Loucy (cell line): ENCODE measurements around the gene THSD7A.

Source experiments
- H2AFZ ChIP-seq: fragments of 200-600 bp; sonication (generic); 2 replicates; pipeline ENCODE4 v1.6.0; 2016; ENCODE audit warnings: antibody characterized with exemption, mild to moderate bottlenecking, low read length, moderate library complexity
- H3F3A ChIP-seq: fragments of 200-600 bp; 2 replicates; pipeline ENCODE4 v1.6.0; 2016; ENCODE audit warnings: antibody characterized with exemption, low read depth, mild to moderate bottlenecking
- H3K27me3 ChIP-seq: fragments of 200-600 bp; sonication (generic); 2 replicates; pipeline ENCODE4 v1.6.1; 2014; ENCODE audit warnings: low read length, mild to moderate bottlenecking; ENCODE audit not compliant: insufficient read depth, poor library complexity, severe bottlenecking
- H3K36me3 ChIP-seq: fragments of 200-600 bp; sonication (generic); 2 replicates; pipeline ENCODE4 v1.6.1; 2016; ENCODE audit warnings: low read length; ENCODE audit not compliant: insufficient read depth
- H3K4me1 ChIP-seq: fragments of 200-600 bp; sonication (generic); 2 replicates; pipeline ENCODE4 v1.5.1; 2014; ENCODE audit warnings: low read length, mild to moderate bottlenecking; ENCODE audit not compliant: insufficient read depth, poor library complexity, severe bottlenecking
- H3K4me2 ChIP-seq: fragments of 200-600 bp; sonication (generic); 2 replicates; pipeline ENCODE4 v1.6.0; 2014; ENCODE audit warnings: antibody characterized with exemption, low read length, low read depth, mild to moderate bottlenecking; ENCODE audit not compliant: poor library complexity, severe bottlenecking
- H3K4me3 ChIP-seq: fragments of 200-600 bp; sonication (generic); 2 replicates; pipeline ENCODE4 v1.5.1; 2014; ENCODE audit warnings: low read length, mild to moderate bottlenecking, mixed read lengths; ENCODE audit not compliant: poor library complexity, severe bottlenecking
- H3K79me2 ChIP-seq: fragments of 200-600 bp; sonication (generic); 2 replicates; pipeline ENCODE4 v1.6.1; 2014; ENCODE audit warnings: low read length; ENCODE audit not compliant: insufficient read depth
- H3K9ac ChIP-seq: fragments of 200-600 bp; sonication (generic); 2 replicates; pipeline ENCODE4 v1.6.0; 2014; ENCODE audit warnings: mild to moderate bottlenecking, low read depth, low read length, moderate library complexity; ENCODE audit not compliant: poor library complexity, severe bottlenecking
- H3K9me2 ChIP-seq: fragments of 200-600 bp; sonication (generic); replicated peaks from 2 replicates; pipeline ENCODE4 v1.6.1; 2016; ENCODE audit warnings: low read depth, low read length, mixed read lengths
- H3K9me3 ChIP-seq: fragments of 200-600 bp; sonication (generic); 2 replicates; pipeline ENCODE4 v1.6.1; 2014; ENCODE audit warnings: mild to moderate bottlenecking, antibody characterized with exemption, low read length, low read depth; ENCODE audit not compliant: insufficient read depth
- H4K20me1 ChIP-seq: fragments of 200-600 bp; sonication (generic); 2 replicates; pipeline ENCODE4 v1.6.0; 2014; ENCODE audit warnings: antibody characterized with exemption, low read length, mild to moderate bottlenecking; ENCODE audit not compliant: insufficient read depth, poor library complexity, severe bottlenecking
- EZH2phosphoT487 ChIP-seq: fragments of 200-600 bp; IDR thresholded peaks from 2 replicates; pipeline ENCODE4 v1.6.1; 2018; ENCODE audit warnings: antibody characterized with exemption, mild to moderate bottlenecking, moderate library complexity, borderline replicate concordance
- TF ChIP-seq, protein P1 (sequence below): fragments of 200-600 bp; sonication (generic); conservative IDR thresholded peaks from 2 replicates; pipeline ENCODE4 v1.5.1; 2014; ENCODE audit warnings: mild to moderate bottlenecking, antibody characterized with exemption, low read length

Gene THSD7A

DNA sequence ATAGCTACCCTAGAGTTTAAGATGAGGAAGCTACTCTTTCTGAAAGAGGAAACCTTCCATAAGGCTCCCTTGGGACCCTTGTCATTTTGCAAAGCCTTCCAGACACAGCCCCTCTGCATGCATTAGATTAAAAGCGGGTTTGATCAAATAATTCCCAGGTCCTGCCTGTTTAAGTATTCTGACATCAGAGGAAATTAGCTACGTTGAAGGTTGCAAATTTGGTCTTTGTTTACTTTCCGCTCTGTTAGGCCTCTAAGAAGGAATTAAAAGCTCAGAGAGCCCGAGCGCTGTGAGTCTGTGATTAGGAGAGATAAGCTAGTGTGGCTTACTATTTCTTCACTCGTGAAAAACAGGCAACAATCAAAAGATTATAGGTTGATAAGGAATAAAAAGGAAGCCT, 1.4 kb upstream of the THSD7A start:
- H3K4me2 ChIP-seq: peak overlapping the region; percentile 16
- 0 out of 2 replicates have a peak overlapping the region, but pooled peaks have one; percentile 38 for H2AFZ ChIP-seq
- H3K79me2 ChIP-seq: no peaks in the 10 kb centered on the region
- no peak overlapping the region for H3K4me3 ChIP-seq
- H3K9me3 ChIP-seq: no peaks in the 10 kb centered on the region
- H3K9me2 ChIP-seq: no peaks in the 10 kb centered on the region
- TF ChIP-seq, protein P1, sequence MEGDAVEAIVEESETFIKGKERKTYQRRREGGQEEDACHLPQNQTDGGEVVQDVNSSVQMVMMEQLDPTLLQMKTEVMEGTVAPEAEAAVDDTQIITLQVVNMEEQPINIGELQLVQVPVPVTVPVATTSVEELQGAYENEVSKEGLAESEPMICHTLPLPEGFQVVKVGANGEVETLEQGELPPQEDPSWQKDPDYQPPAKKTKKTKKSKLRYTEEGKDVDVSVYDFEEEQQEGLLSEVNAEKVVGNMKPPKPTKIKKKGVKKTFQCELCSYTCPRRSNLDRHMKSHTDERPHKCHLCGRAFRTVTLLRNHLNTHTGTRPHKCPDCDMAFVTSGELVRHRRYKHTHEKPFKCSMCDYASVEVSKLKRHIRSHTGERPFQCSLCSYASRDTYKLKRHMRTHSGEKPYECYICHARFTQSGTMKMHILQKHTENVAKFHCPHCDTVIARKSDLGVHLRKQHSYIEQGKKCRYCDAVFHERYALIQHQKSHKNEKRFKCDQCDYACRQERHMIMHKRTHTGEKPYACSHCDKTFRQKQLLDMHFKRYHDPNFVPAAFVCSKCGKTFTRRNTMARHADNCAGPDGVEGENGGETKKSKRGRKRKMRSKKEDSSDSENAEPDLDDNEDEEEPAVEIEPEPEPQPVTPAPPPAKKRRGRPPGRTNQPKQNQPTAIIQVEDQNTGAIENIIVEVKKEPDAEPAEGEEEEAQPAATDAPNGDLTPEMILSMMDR: no peak
- no peak for TF ChIP-seq EZH2phosphoT487
- no peak overlapping the region for H3K9ac ChIP-seq
- H3K27me3 ChIP-seq: no peaks in the 10 kb centered on the region
- H4K20me1 ChIP-seq: no peaks in the 10 kb centered on the region
- H3F3A ChIP-seq: no peaks in the 10 kb centered on the region
- H3K4me1 ChIP-seq: peaks cover 7% of the 10 kb centered on the region
- no peaks in the 10 kb centered on the region for H3K36me3 ChIP-seq

DNA sequence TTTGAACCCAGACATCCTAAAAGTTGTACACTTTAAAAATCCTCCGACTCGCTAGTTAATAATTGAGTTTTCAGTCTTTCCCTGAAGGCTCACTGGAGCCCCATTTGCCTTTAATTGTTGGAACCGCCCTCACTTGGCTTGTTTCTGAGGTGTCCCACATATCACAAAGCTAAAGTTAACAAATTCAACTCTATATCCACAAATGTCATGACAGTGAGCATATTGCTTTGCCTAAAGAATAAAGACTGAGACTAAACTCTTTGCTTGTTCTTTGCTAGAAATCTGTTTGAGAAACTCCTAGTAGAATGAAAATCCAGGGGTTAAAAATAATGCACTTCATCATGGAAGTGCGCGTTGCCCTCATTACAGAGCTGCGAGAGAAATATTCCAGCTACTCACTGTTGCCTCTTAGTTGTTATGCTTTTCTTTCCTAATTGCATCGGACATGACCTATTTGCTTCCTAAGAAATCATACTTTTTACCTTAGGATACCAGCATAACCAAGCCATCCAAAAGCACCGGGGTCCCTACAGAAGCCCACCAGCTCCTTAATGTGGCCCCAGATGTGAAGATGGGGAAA, 752 bp downstream of the THSD7A start:
- H3K9me3 ChIP-seq: no peaks in the 10 kb centered on the region
- no peaks in the 10 kb centered on the region for H3K27me3 ChIP-seq
- no peaks in the 10 kb centered on the region for H3F3A ChIP-seq
- H2AFZ ChIP-seq: no peak overlapping the region
- H3K4me1 ChIP-seq: peaks cover 7% of the 10 kb centered on the region
- H4K20me1 ChIP-seq: no peaks in the 10 kb centered on the region
- H3K79me2 ChIP-seq: no peaks in the 10 kb centered on the region
- no peaks in the 10 kb centered on the region for H3K36me3 ChIP-seq
- TF ChIP-seq, protein P1: no peak
- TF ChIP-seq EZH2phosphoT487: no peak
- H3K9ac ChIP-seq: no peak overlapping the region
- H3K4me2 ChIP-seq: no peak overlapping the region
- H3K4me3 ChIP-seq: no peak overlapping the region
- no peaks in the 10 kb centered on the region for H3K9me2 ChIP-seq

DNA sequence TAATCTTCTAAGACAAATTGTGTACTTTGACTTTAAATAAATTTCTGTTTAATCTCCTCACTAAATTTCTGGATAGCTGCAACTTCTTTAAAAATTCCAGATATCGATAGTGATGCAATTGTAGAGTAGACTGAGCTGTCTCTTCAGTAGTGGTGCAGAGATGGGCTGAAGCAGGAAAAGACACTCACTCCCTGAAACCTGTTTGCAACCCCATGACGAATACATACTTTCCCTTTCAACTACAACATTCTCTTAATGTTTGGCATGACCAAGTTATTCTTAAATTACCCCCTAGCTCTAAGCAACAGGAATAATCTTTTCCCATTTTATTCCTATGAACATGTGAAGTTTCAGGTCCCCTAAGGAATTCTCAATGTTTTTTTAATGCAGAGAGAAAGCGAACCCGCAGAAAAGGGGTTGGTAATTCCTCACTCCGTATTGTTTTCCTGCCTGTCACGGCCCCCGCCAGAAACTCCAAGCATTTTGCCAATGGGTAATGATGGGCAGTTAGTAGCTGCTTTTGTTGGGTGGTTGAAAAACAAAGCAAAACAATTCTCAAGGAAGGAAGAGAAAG, 1.3 kb downstream of the THSD7A start:
- H3K4me3 ChIP-seq: no peak overlapping the region

More for the DNA sequence above, 1.3 kb downstream of the THSD7A start:
- H3K9me2 ChIP-seq: no peaks in the 10 kb centered on the region
- H3K4me1 ChIP-seq: peaks cover 7% of the 10 kb centered on the region
- no peak overlapping the region for H3K4me2 ChIP-seq
- H3K79me2 ChIP-seq: no peaks in the 10 kb centered on the region
- no peak overlapping the region for H2AFZ ChIP-seq
- H3K27me3 ChIP-seq: no peaks in the 10 kb centered on the region
- no peaks in the 10 kb centered on the region for H3K9me3 ChIP-seq
- H3F3A ChIP-seq: no peaks in the 10 kb centered on the region
- TF ChIP-seq, protein P1: no peak
- no peak for TF ChIP-seq EZH2phosphoT487
- no peak overlapping the region for H3K9ac ChIP-seq
- no peaks in the 10 kb centered on the region for H4K20me1 ChIP-seq
- no peaks in the 10 kb centered on the region for H3K36me3 ChIP-seq
